H9 (cell line): ENCODE measurements around the gene SEZ6. TPM values are rescaled to one million over a fixed set of nuclear protein-coding genes. Genes with fewer than 3 reads are reported as not detected.

Experiments
- DNase-seq: peaks from one replicate; pipeline ENCODE4 v3.0.0-alpha.2; 2017
- H2AFZ ChIP-seq: one replicate; pipeline ENCODE4 v1.6.1; 2013; ENCODE audit warnings: mild to moderate bottlenecking, low read length, control low read depth, moderate library complexity
- H2AK5ac ChIP-seq: 2 replicates; pipeline ENCODE4 v1.6.1; 2013; ENCODE audit warnings: low read length, control low read depth, mixed read lengths; ENCODE audit not compliant: insufficient read length
- H2BK120ac ChIP-seq: one replicate; pipeline ENCODE4 v1.6.1; 2013; ENCODE audit warnings: low read depth, mild to moderate bottlenecking, low read length, control low read depth, inconsistent platforms; ENCODE audit not compliant: poor library complexity, severe bottlenecking
- H2BK12ac ChIP-seq: 2 replicates; pipeline ENCODE4 v1.6.1; 2013; ENCODE audit warnings: low read length, control low read depth, mixed read lengths, low read depth; ENCODE audit not compliant: insufficient read length
- H2BK15ac ChIP-seq: 2 replicates; pipeline ENCODE4 v1.6.1; 2013; ENCODE audit warnings: low read depth, low read length, control low read depth
- H2BK20ac ChIP-seq: one replicate; pipeline ENCODE4 v1.6.1; 2013; ENCODE audit warnings: low read depth, mild to moderate bottlenecking, low read length, control low read depth, inconsistent platforms; ENCODE audit not compliant: poor library complexity, severe bottlenecking
- H2BK5ac ChIP-seq: 2 replicates; pipeline ENCODE4 v1.6.1; 2013; ENCODE audit warnings: low read length, control low read depth, mixed read lengths; ENCODE audit not compliant: insufficient read length
- H3K14ac ChIP-seq: 2 replicates; pipeline ENCODE4 v1.6.1; 2013; ENCODE audit warnings: low read length, control low read depth; ENCODE audit not compliant: insufficient read depth
- H3K18ac ChIP-seq: 2 replicates; pipeline ENCODE4 v1.6.1; 2013; ENCODE audit warnings: low read depth, mild to moderate bottlenecking, mixed read lengths, low read length, control low read depth; ENCODE audit not compliant: insufficient read length
- H3K23ac ChIP-seq: 2 replicates; pipeline ENCODE4 v1.6.1; 2013; ENCODE audit warnings: low read length, control low read depth, mixed read lengths, low read depth; ENCODE audit not compliant: insufficient read length
- H3K23me2 ChIP-seq: 2 replicates; pipeline ENCODE4 v1.6.1; 2013; ENCODE audit warnings: low read depth, mild to moderate bottlenecking, mixed read lengths, low read length, control low read depth; ENCODE audit not compliant: insufficient read length, poor library complexity, severe bottlenecking
- H3K27ac ChIP-seq: 2 replicates; pipeline ENCODE4 v1.5.1; 2013; ENCODE audit warnings: low read length, control low read depth, mixed read lengths, low read depth; ENCODE audit not compliant: insufficient read length
- H3K27me3 ChIP-seq: 2 replicates; pipeline ENCODE4 v1.6.1; 2013; ENCODE audit warnings: low read length, control low read depth, inconsistent platforms; ENCODE audit not compliant: insufficient read depth
- H3K4ac ChIP-seq: 2 replicates; pipeline ENCODE4 v1.6.1; 2013; ENCODE audit warnings: low read depth, mild to moderate bottlenecking, control low read depth, inconsistent platforms, low read length, moderate library complexity
- H3K4me1 ChIP-seq: 2 replicates; pipeline ENCODE4 v1.6.1; 2013; ENCODE audit warnings: low read length, control low read depth, inconsistent platforms; ENCODE audit not compliant: insufficient read depth
- H3K4me2 ChIP-seq: 2 replicates; pipeline ENCODE4 v1.6.1; 2013; ENCODE audit warnings: low read length, control low read depth, mixed read lengths; ENCODE audit not compliant: insufficient read length, insufficient read depth
- H3K56ac ChIP-seq: 2 replicates; pipeline ENCODE4 v1.6.1; 2013; ENCODE audit warnings: low read depth, mild to moderate bottlenecking, mixed read lengths, low read length, control low read depth; ENCODE audit not compliant: insufficient read length
- H3K79me1 ChIP-seq: 2 replicates; pipeline ENCODE4 v1.6.1; 2013; ENCODE audit warnings: low read depth, mild to moderate bottlenecking, moderate library complexity, low read length, control low read depth, inconsistent platforms; ENCODE audit not compliant: insufficient read depth, poor library complexity, severe bottlenecking
- H3K79me2 ChIP-seq: 2 replicates; pipeline ENCODE4 v1.6.1; 2013; ENCODE audit warnings: low read length, control low read depth, inconsistent platforms; ENCODE audit not compliant: insufficient read depth
- H3K9ac ChIP-seq: 2 replicates; pipeline ENCODE4 v1.6.1; 2013; ENCODE audit warnings: low read length, control low read depth, mixed read lengths; ENCODE audit not compliant: insufficient read length; ENCODE audit errors: extremely low read depth
- H3K9me3 ChIP-seq: one replicate; pipeline ENCODE4 v1.6.1; 2013; ENCODE audit warnings: low read depth, low read length, inconsistent platforms; ENCODE audit not compliant: control insufficient read depth
- H3T11ph ChIP-seq: one replicate; pipeline ENCODE4 v1.6.1; 2013; ENCODE audit warnings: mild to moderate bottlenecking, low read length, control low read depth, inconsistent platforms
- H4K20me1 ChIP-seq: one replicate; pipeline ENCODE4 v1.6.1; 2013; ENCODE audit not compliant: control insufficient read depth, insufficient read length, insufficient read depth
- H4K5ac ChIP-seq: 2 replicates; pipeline ENCODE4 v1.6.1; 2013; ENCODE audit warnings: low read depth, mild to moderate bottlenecking, mixed read lengths, low read length, control low read depth; ENCODE audit not compliant: insufficient read length
- H4K8ac ChIP-seq: replicated peaks from 2 replicates; pipeline ENCODE4 v1.6.1; 2013; ENCODE audit warnings: low read length, control low read depth, mixed read lengths, low read depth; ENCODE audit not compliant: insufficient read length
- H4K91ac ChIP-seq: 2 replicates; pipeline ENCODE4 v1.6.1; 2013; ENCODE audit warnings: low read depth, mild to moderate bottlenecking, moderate library complexity, mixed read lengths, low read length, control low read depth; ENCODE audit not compliant: insufficient read length
- H3K27ac Mint-ChIP-seq, 3 experiments: 2 replicates in 2 of 3; 3 replicates in 1 of 3; pipeline ENCODE4 v1.8.0; 2020 to 2021; ENCODE audit warnings: mixed read lengths in 3 of 3, mild to moderate bottlenecking in 1 of 3, moderate library complexity in 1 of 3
- H3K27me3 Mint-ChIP-seq: 2 replicates; pipeline ENCODE4 v1.8.0; 2021; ENCODE audit warnings: low read depth, mild to moderate bottlenecking, moderate library complexity, mixed read lengths
- H3K36me3 Mint-ChIP-seq, 3 experiments: 2 replicates in 2 of 3; 3 replicates in 1 of 3; pipeline ENCODE4 v1.8.0; 2020 to 2021; ENCODE audit warnings: low read depth in 3 of 3, mixed read lengths in 3 of 3; ENCODE audit not compliant: insufficient read depth in 1 of 3
- H3K4me1 Mint-ChIP-seq, 2 experiments: 2 replicates each; pipeline ENCODE4 v1.8.0; 2020; ENCODE audit warnings: mixed read lengths in 2 of 2
- H3K4me3 Mint-ChIP-seq, 2 experiments: 2 replicates in 1 of 2; 3 replicates in 1 of 2; pipeline ENCODE4 v1.8.0; 2020 to 2021; ENCODE audit warnings: mild to moderate bottlenecking in 2 of 2, mixed read lengths in 2 of 2, moderate library complexity in 1 of 2
- H3K9me3 Mint-ChIP-seq, 2 experiments: 2 replicates in 1 of 2; 3 replicates in 1 of 2; pipeline ENCODE4 v1.8.0; 2020; ENCODE audit warnings: mild to moderate bottlenecking in 2 of 2, mixed read lengths in 2 of 2, moderate library complexity in 1 of 2
- CTCF ChIP-seq: fragments of 200-600 bp; sonication (generic); conservative IDR thresholded peaks from 3 replicates; pipeline ENCODE4 v1.8.0; 2021; ENCODE audit warnings: antibody characterized with exemption, mild to moderate bottlenecking
- WGBS: extraction: QIAGEN DNeasy Blood & Tissue Kit; methylation state at CpG from one replicate; pipeline ENCODE4 v1.1.7; 2013; ENCODE audit warnings: missing lambda C conversion rate, low lambda C conversion rate, mixed read lengths; ENCODE audit not compliant: insufficient read length; ENCODE audit errors: extremely low coverage; 5-methylcytosine and 5-hydroxymethylcytosine counted together
- total RNA-seq: library from RNA; stranded (reverse); gene quantifications from 2 replicates; pipeline ENCODE4 v1.2.1, GENCODE V29; 2021

The SEZ6 gene
- total RNA-seq, 1 experiment from 2014 or later = 1.8 TPM

- no peaks in the 10 kb centered on the region for H3K27me3 ChIP-seq
- no peak overlapping the region for H3T11ph ChIP-seq
Measured at GRCh38 chr17:28960256-28961061, 45.4 kb downstream of the SEZ6 start.

More at GRCh38 chr17:28960256-28961061, 45.4 kb downstream of the SEZ6 start:
- no peak overlapping the region for H4K5ac ChIP-seq
- no peak overlapping the region for H3K4me3 Mint-ChIP-seq
- H3K14ac ChIP-seq = no peak overlapping the region
- H4K20me1 ChIP-seq = no peaks in the 10 kb centered on the region
- no peak overlapping the region for H3K18ac ChIP-seq
- no peak overlapping the region for H3K27ac ChIP-seq
- no peak overlapping the region for H2BK12ac ChIP-seq
- H2BK20ac ChIP-seq = no peak overlapping the region
- no peak overlapping the region for H2BK5ac ChIP-seq
- peak; percentile 34 for DNase-seq
- no peak overlapping the region for H3K4me2 ChIP-seq
- no peak overlapping the region for H3K4ac ChIP-seq
- no peaks in the 10 kb centered on the region for H3K23me2 ChIP-seq
- no peak for TF ChIP-seq CTCF
- no peak overlapping the region for H2BK15ac ChIP-seq
- peaks cover 2% of the 10 kb centered on the region for H3K27me3 Mint-ChIP-seq
- no peaks in the 10 kb centered on the region for H3K79me1 ChIP-seq
- H2AFZ ChIP-seq = no peak overlapping the region
- WGBS = no CpG with 5 or more reads among the region's 18 CpGs
- peaks cover 2% of the 10 kb centered on the region; the same call in 1 of the 2 replicates for H3K4me1 ChIP-seq
- H3K9me3 ChIP-seq = no peaks in the 10 kb centered on the region
- no peak overlapping the region for H4K91ac ChIP-seq
- H4K8ac ChIP-seq = no peak overlapping the region
- H2BK120ac ChIP-seq = no peak overlapping the region
- no peaks in the 10 kb centered on the region for H3K9me3 Mint-ChIP-seq
- H3K27ac Mint-ChIP-seq = no peak overlapping the region; a peak in 1 of 7 replicates
- no peak overlapping the region for H3K56ac ChIP-seq
- H2AK5ac ChIP-seq = no peak overlapping the region
- no peak overlapping the region for H3K9ac ChIP-seq
- no peak overlapping the region for H3K23ac ChIP-seq
- H3K4me1 Mint-ChIP-seq = peaks cover 12 to 18% of the 10 kb centered on the region in 2 experiments
- H3K36me3 Mint-ChIP-seq = no peaks in the 10 kb centered on the region
- H3K79me2 ChIP-seq = no peaks in the 10 kb centered on the region
